Endothelial cell (in vitro differentiated cells): ENCODE data around the gene ZNF79. TPM values are rescaled to one million over a fixed set of nuclear protein-coding genes. Genes with fewer than 3 reads are reported as not detected.
"Not testable (repeated sequence)": the region's sequence is repeated elsewhere in the genome, so short reads cannot be mapped to it uniquely, and the experiment has no call there.

ENCODE experiments used
- DNase-seq: peaks from one replicate; pipeline ENCODE4 v3.0.0; 2021; ENCODE audit warnings: low spot score
- H3K27ac Mint-ChIP-seq: one replicate; pipeline ENCODE4 v1.8.0; 2021; ENCODE audit warnings: mixed read lengths, inconsistent platforms; ENCODE audit not compliant: unreplicated experiment
- H3K27me3 Mint-ChIP-seq: one replicate; pipeline ENCODE4 v1.8.0; 2021; ENCODE audit warnings: mild to moderate bottlenecking, moderate library complexity, mixed read lengths, inconsistent platforms; ENCODE audit not compliant: unreplicated experiment
- H3K36me3 Mint-ChIP-seq: one replicate; pipeline ENCODE4 v1.8.0; 2021; ENCODE audit warnings: mild to moderate bottlenecking, low read depth, mixed read lengths, inconsistent platforms; ENCODE audit not compliant: unreplicated experiment
- H3K4me1 Mint-ChIP-seq: one replicate; pipeline ENCODE4 v1.8.0; 2021; ENCODE audit warnings: mild to moderate bottlenecking, mixed read lengths, inconsistent platforms; ENCODE audit not compliant: unreplicated experiment
- H3K4me3 Mint-ChIP-seq: one replicate; pipeline ENCODE4 v1.8.0; 2021; ENCODE audit warnings: mild to moderate bottlenecking, mixed read lengths, inconsistent platforms; ENCODE audit not compliant: unreplicated experiment
- H3K9me3 Mint-ChIP-seq: one replicate; pipeline ENCODE4 v1.8.0; 2021; ENCODE audit warnings: mixed read lengths, inconsistent platforms; ENCODE audit not compliant: unreplicated experiment
- total RNA-seq: library from RNA; stranded (reverse); fragmentation: NEBNext Ultra II Directional; extraction: Animal tissue kit (Norgen Biotek cat#: 25700); gene quantifications from one replicate; pipeline ENCODE4 v1.2.1, GENCODE V29; 2021; ENCODE audit not compliant: unreplicated experiment
- TF ChIP-seq, protein P1 (sequence below): fragments of 200-600 bp; sonication (generic); IDR thresholded peaks from one replicate; pipeline ENCODE4 v1.5.0; 2021; ENCODE audit warnings: antibody characterized with exemption; ENCODE audit not compliant: unreplicated experiment

ZNF79 gene
- total RNA-seq, 1 donor from 2014 or later, result 12.6 TPM

DNA sequence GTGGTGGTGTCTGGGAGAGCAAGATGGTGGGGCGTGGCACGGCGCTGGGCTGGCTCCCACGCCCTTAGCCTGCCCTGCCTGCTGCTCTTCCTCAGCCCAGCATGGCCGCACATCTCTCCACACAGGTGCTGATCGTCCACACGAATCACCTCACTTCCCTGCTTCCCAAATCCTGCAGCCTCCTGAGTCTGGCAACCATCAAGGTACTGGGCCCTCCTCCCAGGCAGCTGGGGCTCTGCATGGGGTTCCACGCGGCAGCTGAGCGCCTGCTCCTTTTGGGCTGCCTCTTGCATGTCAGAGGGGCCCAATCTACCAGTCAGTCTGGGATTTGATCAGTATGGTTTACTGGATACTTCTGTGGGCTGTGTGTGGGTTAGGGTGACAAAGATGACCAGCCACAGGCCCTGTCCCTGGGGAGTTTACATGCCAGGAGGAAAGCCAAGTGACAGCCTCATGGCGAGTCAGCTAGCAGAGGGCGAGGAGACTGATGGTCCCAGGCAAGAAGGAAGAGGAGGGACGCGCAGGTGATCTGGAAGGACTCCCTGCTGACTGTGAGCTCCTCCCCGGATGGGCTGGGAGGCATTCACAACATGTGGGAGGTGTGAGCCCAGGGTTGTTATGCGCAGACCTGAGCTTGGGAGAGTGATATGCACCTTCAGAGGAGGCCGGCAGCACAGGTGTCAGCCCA is 33.2 kb downstream of the ZNF79 start:
- Mint-ChIP-seq H3K4me1 (peaks cover 10% of the 10 kb centered on the region), H3K9me3 (no peaks in the 10 kb centered on the region), H3K4me3 (no peak overlapping the region), H3K27me3 (peaks cover 6% of the 10 kb centered on the region), H3K27ac (no peak overlapping the region), H3K36me3 (peaks cover 28% of the 10 kb centered on the region)
- DNase-seq, result no peak
- TF ChIP-seq, protein P1, sequence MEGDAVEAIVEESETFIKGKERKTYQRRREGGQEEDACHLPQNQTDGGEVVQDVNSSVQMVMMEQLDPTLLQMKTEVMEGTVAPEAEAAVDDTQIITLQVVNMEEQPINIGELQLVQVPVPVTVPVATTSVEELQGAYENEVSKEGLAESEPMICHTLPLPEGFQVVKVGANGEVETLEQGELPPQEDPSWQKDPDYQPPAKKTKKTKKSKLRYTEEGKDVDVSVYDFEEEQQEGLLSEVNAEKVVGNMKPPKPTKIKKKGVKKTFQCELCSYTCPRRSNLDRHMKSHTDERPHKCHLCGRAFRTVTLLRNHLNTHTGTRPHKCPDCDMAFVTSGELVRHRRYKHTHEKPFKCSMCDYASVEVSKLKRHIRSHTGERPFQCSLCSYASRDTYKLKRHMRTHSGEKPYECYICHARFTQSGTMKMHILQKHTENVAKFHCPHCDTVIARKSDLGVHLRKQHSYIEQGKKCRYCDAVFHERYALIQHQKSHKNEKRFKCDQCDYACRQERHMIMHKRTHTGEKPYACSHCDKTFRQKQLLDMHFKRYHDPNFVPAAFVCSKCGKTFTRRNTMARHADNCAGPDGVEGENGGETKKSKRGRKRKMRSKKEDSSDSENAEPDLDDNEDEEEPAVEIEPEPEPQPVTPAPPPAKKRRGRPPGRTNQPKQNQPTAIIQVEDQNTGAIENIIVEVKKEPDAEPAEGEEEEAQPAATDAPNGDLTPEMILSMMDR, result no peak

- TF ChIP-seq, protein P1, result no peak
- Mint-ChIP-seq H3K4me3 (no peak overlapping the region), H3K9me3 (no peaks in the 10 kb centered on the region), H3K4me1 (peaks cover 6% of the 10 kb centered on the region), H3K27ac (no peak overlapping the region), H3K36me3 (peaks cover 36% of the 10 kb centered on the region), H3K27me3 (peaks cover 6% of the 10 kb centered on the region)
- DNase-seq, result no peak
Measured at GRCh38 chr9:127458921-127459320, 34.7 kb downstream of the ZNF79 start.

DNA sequence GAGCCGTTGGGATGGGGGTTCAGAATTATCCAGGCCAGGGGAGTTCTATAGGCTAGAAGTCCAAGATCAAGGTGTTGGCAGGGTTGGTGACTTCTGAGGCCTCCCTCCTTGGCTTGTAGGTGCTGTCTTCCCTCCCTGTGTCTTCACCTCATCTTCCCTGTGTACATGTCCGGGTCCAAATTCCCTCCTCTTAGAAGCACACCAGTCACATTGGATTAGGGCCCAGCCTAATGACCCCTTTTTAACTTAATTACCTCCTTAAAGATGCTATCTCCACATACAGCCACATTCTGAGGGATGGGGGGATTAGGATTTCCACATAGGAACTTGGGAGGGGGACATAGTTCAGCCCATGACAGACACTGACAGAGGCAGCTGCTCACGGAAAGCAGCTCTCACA is 39.2 kb downstream of the ZNF79 start:
- no peaks in the 10 kb centered on the region for H3K4me1 Mint-ChIP-seq

GRCh38 chr9:127463911-127464310 is 39.7 kb downstream of the ZNF79 start:
- peaks cover 27% of the 10 kb centered on the region for H3K36me3 Mint-ChIP-seq
- H3K27ac Mint-ChIP-seq, result no peak overlapping the region
- no peaks in the 10 kb centered on the region for H3K27me3 Mint-ChIP-seq
- TF ChIP-seq, protein P1, result no peak
- no peaks in the 10 kb centered on the region for H3K4me1 Mint-ChIP-seq
- no peaks in the 10 kb centered on the region for H3K9me3 Mint-ChIP-seq
- peak overlapping the region; percentile 16 for H3K4me3 Mint-ChIP-seq
- DNase-seq, result no peak

More for the DNA sequence above, 39.2 kb downstream of the ZNF79 start:
- DNase-seq, result no peak
- Mint-ChIP-seq H3K27me3 (no peaks in the 10 kb centered on the region), H3K4me3 (peak overlapping the region; percentile 16), H3K9me3 (no peaks in the 10 kb centered on the region), H3K36me3 (peaks cover 27% of the 10 kb centered on the region), H3K27ac (no peak overlapping the region)
- TF ChIP-seq, protein P1, result no peak

- H3K9me3 Mint-ChIP-seq, H3K4me1 Mint-ChIP-seq, H3K4me3 Mint-ChIP-seq, H3K27me3 Mint-ChIP-seq, H3K27ac Mint-ChIP-seq, DNase-seq: not testable (repeated sequence)
- peaks cover 27% of the 10 kb centered on the region for H3K36me3 Mint-ChIP-seq
Measured at GRCh38 chr9:127466407-127466917, 42.3 kb downstream of the ZNF79 start.
